LHCN-M2 (cell line): Measurements from ENCODE around the gene FSIP2. TPM values are rescaled to one million over a fixed set of nuclear protein-coding genes. Genes with fewer than 3 reads are reported as not detected.
"Not testable (repeated sequence)": the region's sequence is repeated elsewhere in the genome, so short reads cannot be mapped to it uniquely, and the experiment has no call there.

Experiments used
- DNase-seq: peaks from one replicate; pipeline ENCODE4 v3.0.0-alpha.2; 2012; ENCODE audit warnings: low read depth
- total RNA-seq: library from RNA; depleted of rRNA; stranded (reverse); fragments of >200 nt; gene quantifications from 2 replicates; pipeline ENCODE4 v1.2.3, GENCODE V29; 2014

The FSIP2 gene
- total RNA-seq, 1 experiment from 2014 or later = 0.17 TPM

DNA sequence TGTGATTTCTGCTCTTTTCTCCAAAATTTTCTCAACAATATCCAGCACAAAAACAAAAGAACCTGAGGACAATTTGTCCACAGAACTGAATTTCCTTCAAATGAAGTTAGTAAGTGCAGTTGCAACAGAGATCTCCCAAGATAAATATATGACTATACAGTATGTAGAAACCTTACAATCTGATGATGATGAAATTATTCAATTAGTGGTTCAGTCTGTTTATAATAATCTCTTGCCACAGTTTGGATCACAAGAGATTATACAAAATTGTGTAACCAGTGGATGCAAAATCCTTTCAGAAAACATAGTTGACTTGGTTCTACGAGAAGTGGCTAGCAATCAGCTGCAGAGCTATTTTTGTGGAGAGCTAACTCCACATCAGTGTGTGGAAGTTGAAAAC lies 68.7 kb downstream of the FSIP2 start:
- DNase-seq = peak; percentile 32

DNA sequence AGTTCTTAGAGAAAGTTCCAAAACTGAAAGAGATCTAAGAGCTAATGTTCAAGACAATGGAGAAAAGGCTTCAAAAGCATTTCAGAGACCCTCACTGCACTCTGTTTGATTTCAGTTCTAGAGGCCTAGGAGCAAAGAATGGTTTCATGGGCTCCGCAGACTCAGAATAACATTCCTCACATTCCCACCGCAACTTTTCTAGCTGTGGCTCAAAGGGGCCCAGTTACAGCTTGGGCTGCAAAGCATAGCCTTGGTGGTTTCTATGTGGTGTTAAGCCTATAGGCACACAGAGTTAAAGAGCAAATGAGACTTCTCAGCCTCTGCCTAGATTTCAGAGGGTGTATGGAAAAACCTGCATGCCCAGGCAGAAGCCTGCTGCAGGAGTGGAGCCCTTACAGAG lies 73.0 kb downstream of the FSIP2 start:
- no peak for DNase-seq

GRCh38 chr2:185813707-185814106 lies 75.1 kb downstream of the FSIP2 start:
- DNase-seq = no peak

DNA sequence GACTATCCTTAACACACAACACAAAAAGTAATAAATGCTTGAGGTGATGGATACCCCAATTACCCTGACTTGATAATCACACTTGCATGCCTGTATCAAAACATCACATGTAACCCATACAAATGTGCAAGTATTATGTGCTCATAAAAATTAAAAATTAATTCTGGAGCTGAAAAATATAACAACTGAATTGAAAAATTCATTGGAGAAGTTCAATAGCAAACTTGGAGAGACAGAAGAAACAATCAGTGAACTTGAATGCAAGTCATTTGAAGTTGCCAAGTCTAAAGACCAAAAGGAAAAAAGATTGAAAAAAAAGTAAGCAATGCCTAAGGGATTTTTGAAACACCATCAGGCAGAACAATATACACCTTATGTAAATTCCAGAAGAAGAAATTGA lies 79.4 kb downstream of the FSIP2 start:
- DNase-seq = no peak

GRCh38 chr2:185821467-185821866 lies 82.9 kb downstream of the FSIP2 start:
- no peak for DNase-seq

- no peak for DNase-seq
Observed at GRCh38 chr2:185823773-185824172, 85.2 kb downstream of the FSIP2 start.

DNA sequence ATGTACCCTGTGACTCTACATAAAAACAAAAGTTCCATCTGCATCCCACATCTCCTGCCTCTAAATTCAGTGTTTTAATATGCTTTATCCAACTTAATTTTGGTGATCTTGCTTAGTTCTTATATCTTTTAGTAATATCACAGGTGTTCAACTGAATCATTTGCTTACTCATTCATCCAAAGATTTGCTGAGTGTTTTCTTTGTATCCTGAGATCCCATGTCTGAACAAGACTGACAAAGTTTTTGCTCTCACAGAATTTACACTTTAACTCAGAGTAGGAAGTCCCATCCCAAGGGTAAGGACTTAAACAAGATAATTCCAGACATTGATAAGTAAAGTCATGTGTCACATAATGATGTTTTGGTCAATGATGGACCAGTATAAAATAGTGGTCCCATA lies 87.0 kb downstream of the FSIP2 start:
- DNase-seq = peak; percentile 42

GRCh38 chr2:185828326-185828725 lies 89.7 kb downstream of the FSIP2 start:
- no peak for DNase-seq

DNA sequence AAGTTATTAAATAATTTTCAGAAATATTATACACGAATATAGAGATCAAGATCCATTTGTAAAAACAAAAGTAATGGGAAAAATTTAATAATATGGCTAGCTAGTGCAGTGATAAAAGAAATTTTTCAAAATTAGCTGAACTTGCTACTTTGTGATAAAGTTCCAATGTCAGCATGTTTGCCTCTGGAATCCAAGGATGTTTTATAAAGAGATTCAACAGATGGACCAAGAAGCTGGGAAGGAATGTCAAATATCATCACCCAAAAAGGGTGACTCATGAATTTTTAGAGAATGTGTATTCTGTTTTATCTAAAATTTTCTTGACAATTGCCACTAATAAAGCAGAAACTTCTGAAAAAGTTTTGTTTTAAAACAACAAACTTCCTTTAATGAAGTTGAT lies 95.3 kb downstream of the FSIP2 start:
- peak; percentile 51 for DNase-seq

- no peak for DNase-seq
Observed at GRCh38 chr2:185835974-185836373, 97.4 kb downstream of the FSIP2 start.

DNA sequence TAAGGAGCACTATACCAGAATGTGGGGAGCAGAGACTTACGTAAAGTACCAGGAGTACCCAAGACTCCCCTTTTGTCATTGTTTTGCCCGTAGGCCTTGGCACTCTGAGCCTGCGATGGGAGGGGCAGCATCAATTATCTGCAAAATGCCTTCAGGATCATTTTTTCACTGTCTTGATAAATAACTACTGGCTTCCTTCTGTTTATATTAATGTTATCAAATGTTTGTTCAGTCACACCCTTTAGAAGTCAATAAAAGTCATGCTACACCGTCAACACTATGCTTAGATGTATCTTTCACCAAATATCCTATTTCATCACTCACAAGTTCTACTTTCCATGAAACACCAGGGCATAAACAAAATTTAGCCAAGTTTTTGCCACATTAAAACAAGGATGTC lies 116.3 kb downstream of the FSIP2 start:
- no peak for DNase-seq

DNA sequence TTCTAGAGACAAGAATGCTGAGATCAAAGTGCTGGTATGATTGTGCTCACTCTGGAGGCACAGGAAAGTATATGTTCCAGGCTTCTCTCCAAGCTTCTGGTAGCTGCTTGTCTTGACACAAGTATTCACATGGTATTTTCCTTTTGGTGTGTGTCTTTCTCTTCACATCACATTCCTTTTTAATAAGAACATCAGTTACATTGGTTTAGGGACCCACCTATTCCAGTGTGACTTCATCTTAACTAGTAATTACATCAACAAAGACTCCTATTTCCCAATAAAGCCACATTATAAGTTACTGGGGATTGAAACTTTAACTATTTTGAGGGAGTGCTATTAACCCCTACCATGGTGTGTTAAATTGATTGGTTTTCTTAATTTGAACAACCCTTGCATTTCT lies 119.1 kb downstream of the FSIP2 start:
- DNase-seq = peak; percentile 40

DNA sequence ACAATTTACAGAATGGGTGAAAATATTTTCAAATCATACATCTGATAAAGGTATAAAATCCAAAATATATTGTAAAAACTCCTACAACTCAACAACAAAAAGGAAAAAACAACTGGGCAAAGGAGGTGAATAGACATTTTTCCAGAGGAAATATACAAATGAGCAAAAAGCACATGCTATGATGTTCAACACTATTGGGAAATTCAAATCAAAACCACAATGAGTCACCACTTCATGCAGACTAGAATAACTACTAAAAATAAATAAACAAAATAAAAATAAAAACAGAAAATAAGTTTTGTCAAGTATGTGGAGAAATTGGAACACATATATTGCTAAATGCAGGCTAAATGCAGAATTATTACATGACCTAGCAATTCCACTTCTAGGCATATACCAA lies 120.9 kb downstream of the FSIP2 start:
- DNase-seq = peak; percentile 85

GRCh38 chr2:185860321-185860720 lies 121.7 kb downstream of the FSIP2 start:
- no peak for DNase-seq

DNA sequence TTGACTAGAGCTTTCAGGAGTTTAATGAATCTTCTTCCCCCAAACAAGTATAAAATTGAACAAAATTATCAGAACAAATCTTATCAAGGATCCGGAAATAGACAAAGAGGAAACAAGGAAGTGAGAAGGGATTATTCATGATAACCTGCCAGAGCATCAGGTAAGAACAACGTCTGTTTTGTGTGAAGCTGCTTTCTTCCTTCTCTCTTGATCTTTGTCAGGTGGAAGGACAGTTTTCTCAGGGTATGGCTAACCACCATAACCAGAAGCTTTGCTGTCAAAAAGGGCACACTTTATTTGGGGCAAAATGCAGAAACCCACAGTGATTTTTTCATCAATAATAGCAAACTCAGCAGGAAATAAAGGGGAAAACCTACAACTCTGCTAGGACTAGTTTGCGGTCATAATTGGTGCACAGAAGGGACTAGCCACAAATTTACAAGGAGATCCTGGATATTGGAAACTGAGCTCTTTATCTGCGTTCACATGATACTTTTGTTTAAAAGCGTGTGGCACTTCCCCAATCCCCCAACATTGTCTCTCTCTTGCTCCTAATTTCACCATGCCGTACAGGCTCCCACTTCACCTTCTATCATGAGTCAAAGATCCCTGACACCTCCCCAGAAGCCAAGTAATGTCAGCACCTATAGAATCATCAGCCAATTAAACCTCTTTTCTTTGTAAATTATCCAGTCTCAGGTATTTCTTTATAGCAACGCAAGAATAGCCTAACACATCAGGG lies 124.2 kb downstream of the FSIP2 start:
- no peak for DNase-seq

DNA sequence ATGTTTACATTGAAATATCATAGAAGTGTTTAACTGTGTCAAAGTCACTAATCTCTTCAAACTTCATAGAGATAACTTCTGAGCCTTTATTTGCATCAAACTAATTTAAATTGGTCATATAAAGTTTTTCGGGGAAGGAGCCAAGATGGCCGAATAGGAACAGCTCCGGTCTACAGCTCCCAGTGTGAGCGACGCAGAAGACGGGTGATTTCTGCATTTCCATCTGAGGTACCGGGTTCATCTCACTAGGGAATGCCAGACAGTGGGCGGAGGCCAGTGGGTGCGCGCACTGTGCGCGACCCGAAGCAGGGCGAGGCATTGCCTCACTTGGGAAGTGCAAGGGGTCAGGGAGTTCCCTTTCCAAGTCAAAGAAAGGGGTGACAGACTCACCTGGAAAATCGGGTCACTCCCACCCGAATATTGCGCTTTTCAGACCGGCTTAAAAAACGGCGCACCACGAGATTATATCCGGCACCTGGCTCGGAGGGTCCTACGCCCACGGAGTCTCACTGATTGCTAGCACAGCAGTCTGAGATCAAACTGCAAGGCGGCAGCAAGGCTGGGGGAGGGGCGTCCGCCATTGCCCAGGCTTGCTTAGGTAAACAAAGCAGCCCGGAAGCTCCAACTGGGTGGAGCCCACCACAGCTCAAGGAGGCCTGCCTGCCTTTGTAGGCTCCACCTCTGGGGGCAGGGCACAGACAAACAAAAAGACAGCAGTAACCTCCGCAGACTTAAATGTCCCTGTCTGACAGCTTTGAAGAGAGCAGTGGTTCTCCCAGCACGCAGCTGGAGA lies 126.1 kb downstream of the FSIP2 start:
- not testable (repeated sequence) for DNase-seq

- no peak for DNase-seq
Observed at GRCh38 chr2:185875136-185875931, 136.7 kb downstream of the FSIP2 start.

GRCh38 chr2:185876234-185876633 lies 137.6 kb downstream of the FSIP2 start:
- DNase-seq = no peak

DNA sequence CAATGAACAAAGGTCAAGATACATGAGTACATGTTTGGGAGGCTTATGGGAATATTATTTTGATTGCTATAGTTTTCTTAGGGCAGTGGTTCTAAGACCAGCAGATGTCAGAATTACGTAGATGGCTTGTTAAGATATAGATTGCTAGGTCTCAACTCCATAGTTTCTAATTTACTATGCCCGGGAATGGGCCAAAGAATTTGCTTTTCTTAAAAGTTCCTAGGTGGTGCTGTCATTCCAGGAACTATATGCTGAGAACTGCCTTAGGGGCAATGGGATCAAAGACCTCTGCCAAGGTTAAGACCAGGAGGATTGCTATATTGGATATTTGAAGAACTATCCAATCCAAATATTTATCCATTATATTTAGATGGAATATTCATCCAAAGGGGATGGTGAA lies 141.8 kb downstream of the FSIP2 start:
- DNase-seq = no peak
